Central memory CD8-positive, alpha-beta T cell (primary cell): ENCODE measurements around the gene SMIM22.

Source experiments
- ATAC-seq: fragments of 150-1000 bp; cut with Tn5 transposase; replicated peaks from 2 replicates; pipeline ENCODE4 v1.10.0; 2022; ENCODE audit warnings: mild to moderate bottlenecking, moderate FRiP score, moderate number of reproducible peaks; ENCODE audit not compliant: poor library complexity, severe bottlenecking; ENCODE audit errors: extremely low read depth
- DNase-seq, 2 donors: peaks; one replicate each; pipeline ENCODE4 v3.0.0; 2021; ENCODE audit warnings: low spot score in 2 of 2
- H3K27ac Mint-ChIP-seq: one replicate; pipeline ENCODE4 v1.8.0; 2022; ENCODE audit warnings: low read depth, mild to moderate bottlenecking, moderate library complexity, mixed read lengths
- H3K27me3 Mint-ChIP-seq: one replicate; pipeline ENCODE4 v1.8.0; 2022; ENCODE audit warnings: mixed read lengths
- H3K36me3 Mint-ChIP-seq: one replicate; pipeline ENCODE4 v1.8.0; 2022; ENCODE audit warnings: mild to moderate bottlenecking, moderate library complexity, mixed read lengths; ENCODE audit not compliant: insufficient read depth
- H3K4me1 Mint-ChIP-seq: one replicate; pipeline ENCODE4 v1.8.0; 2022; ENCODE audit warnings: mixed read lengths
- H3K4me3 Mint-ChIP-seq: one replicate; pipeline ENCODE4 v1.8.0; 2022; ENCODE audit warnings: mild to moderate bottlenecking, moderate library complexity, mixed read lengths
- H3K9me3 Mint-ChIP-seq: one replicate; pipeline ENCODE4 v1.8.0; 2022; ENCODE audit warnings: mixed read lengths

The SMIM22 gene

DNA sequence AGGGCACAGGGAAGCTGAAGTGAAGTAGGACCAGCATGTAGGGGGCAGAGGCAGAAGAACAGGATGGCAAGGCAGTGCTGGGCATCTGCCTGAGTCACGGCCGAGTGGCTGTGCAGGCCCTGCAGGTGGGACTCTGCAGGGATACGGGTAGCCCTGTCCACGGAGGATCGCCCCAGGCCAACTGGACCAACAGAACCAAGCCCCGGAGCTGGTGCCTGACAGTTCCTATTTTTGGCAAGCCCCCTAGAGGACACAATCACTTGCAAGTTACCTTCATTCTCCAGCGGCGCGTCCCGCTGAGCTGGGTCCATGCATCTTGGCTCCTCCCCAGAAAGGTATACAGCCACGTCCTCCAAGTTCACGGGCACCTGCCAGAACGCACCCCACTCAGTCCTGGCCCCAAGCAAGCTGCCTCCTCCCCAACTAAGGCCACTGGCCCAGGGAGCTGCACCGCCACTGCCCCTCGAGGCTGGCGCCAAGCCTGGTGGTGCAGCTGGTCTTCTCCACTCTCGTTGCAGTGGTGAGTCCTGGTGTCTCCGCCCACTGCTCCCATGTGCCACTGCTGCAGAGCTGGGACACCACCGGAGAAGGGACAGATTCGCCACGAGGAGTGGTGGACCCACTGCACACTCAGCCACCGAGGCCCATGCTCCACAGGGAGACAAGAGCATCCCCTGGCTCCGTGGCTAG is 34.8 kb upstream of the SMIM22 start:
- no peaks in the 10 kb centered on the region for H3K27me3 Mint-ChIP-seq
- no peak overlapping the region for H3K4me3 Mint-ChIP-seq
- peaks cover 5% of the 10 kb centered on the region for H3K4me1 Mint-ChIP-seq
- no peak overlapping the region for H3K27ac Mint-ChIP-seq
- H3K36me3 Mint-ChIP-seq = peaks cover 59% of the 10 kb centered on the region
- ATAC-seq (no peak), DNase-seq (no peak)
- H3K9me3 Mint-ChIP-seq = no peaks in the 10 kb centered on the region

DNA sequence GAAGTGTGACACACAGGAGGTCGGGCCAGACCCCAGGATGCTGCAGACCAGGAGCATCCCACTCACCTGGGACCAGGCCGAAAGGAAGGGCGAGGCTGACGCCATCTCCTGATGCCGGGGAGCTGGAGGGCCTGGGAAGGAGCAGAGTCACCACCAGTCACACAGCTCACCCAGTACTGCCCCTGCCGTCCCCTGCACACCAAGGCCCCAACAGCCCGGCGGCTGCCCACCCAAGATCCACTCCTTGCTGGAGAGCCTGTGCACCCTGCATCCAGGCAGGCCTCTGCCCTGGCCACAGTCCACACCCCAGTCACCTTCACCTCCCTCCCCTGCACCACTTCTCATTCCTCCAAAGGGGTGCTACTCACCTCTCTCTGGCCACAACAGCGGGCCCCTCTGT is 33.0 kb upstream of the SMIM22 start:
- H3K4me1 Mint-ChIP-seq = peaks cover 15% of the 10 kb centered on the region
- no peaks in the 10 kb centered on the region for H3K27me3 Mint-ChIP-seq
- no peaks in the 10 kb centered on the region for H3K9me3 Mint-ChIP-seq
- no peak for ATAC-seq
- H3K27ac Mint-ChIP-seq = no peak overlapping the region
- H3K4me3 Mint-ChIP-seq = no peak overlapping the region
- H3K36me3 Mint-ChIP-seq = peaks cover 55% of the 10 kb centered on the region
- DNase-seq = no peak

DNA sequence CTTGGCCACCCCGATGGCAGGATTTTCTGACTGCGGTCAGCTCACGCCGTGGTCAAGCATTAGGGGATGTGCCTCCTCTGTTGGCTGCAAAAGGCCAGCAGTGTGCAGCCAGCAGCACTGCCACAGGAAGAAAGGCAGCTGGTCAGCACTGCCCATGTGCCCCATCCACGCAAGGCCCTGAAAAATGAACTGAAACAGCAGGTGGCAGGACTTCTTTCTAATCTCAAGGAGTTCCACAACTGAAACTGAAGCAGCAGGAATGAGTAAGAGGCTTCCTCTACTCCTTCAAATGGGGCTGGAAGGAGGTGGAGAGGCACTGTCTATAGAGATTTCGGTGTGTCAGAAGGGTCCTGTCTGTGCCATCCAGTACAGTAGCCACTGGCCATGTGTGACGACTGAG is 31.4 kb upstream of the SMIM22 start:
- H3K4me1 Mint-ChIP-seq = peaks cover 30% of the 10 kb centered on the region
- no peak for ATAC-seq
- H3K9me3 Mint-ChIP-seq = no peaks in the 10 kb centered on the region
- H3K27me3 Mint-ChIP-seq = no peaks in the 10 kb centered on the region
- no peak overlapping the region for H3K4me3 Mint-ChIP-seq
- no peak overlapping the region for H3K27ac Mint-ChIP-seq
- DNase-seq = no peak
- peaks cover 41% of the 10 kb centered on the region for H3K36me3 Mint-ChIP-seq

DNA sequence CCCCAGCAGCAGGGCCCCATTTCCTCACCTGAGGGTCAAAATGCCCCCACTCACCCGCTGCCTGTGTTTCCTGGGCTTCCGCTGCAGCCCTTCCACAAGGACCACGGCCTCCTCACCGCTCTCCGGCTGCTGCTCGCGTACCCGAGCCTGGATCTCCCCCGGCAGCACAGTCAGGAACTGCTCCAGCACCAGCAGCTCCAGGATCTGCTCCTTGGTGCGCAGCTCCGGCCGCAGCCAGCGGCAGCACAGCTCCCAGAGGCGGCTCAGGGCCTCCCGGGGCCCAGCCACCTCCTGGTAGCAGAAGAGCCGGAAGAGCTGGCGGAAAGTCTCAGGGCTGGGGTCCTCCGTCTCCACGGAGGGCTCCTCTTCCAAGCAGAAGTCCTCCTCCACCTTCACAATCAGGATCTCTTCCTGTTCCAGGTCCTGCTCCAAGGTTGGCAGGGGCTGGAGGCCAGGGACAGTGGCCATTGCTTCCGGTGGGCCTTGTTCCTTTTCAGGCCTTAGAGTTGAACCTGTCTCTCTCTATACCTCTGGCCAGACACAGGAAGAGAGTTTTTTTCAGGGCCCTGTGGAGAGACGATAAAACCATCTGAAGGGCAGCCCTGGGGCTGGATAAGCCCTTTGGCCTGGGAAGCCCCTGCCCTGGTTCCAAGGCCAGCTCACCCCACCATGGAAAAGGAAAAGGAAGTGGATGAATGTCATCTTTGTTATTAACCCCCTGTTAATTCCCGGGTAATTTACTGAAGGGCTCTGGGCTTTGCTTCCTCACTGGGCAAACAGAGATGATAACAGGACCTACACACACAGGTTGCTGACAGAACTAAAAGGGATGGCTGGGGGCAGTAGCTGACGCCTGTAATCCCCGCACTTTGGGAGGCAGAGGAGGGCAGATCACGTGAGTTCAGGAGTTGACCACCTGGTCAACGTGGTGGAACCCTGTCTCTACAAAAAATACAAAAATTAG is 29.4 kb upstream of the SMIM22 start:
- Mint-ChIP-seq H3K27ac (peak overlapping the region; percentile 56), H3K4me1 (peaks cover 30% of the 10 kb centered on the region), H3K27me3 (no peaks in the 10 kb centered on the region), H3K9me3 (no peaks in the 10 kb centered on the region), H3K4me3 (peak overlapping the region; percentile 89), H3K36me3 (peaks cover 32% of the 10 kb centered on the region)
- DNase-seq = no peak
- no peak for ATAC-seq

DNA sequence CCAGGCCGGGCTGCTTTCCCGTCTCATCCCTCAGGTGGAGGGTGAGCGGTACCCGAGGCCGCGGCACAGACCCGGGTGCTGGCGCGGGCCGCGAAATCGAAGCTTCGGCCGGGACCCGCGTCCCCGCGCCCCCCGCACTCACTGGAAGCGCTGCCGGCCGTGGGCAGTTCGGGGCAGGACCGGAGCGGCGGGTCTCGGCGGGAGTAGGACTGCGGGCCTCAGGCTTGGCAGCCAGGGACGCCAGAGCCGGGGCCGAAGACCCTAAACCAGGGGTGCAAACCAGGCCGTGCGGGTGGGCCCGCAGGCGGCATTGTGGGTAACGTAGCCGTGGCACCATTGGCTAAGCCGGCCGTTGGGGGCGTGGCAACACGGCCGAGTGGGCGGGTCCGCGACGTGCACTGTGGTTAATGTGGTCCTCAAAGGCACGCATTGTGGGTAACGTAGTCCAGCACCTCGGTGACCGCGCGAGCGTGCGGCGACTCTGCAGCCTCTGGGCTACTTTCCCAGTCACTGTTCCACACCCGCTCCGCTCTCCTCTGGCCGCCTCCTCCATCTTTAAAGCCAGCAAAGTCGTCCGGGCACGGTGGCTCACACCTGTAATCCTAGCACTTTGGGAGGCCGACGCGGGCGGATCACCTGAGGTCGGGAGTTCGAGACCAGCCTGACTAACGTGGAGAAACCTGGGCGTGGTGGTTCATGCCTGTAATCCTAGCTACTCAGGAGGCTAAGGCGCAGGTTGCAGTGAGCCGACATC is 28.1 kb upstream of the SMIM22 start, which contains the start of gene ZNF500:
TSS of gene ZNF500 (minus strand) at position 288 of the 754 bp plus-strand sequence. CDS start 1,184 bp downstream, outside the sequence.
- peaks cover 23% of the 10 kb centered on the region for H3K36me3 Mint-ChIP-seq
- H3K4me1 Mint-ChIP-seq = peaks cover 30% of the 10 kb centered on the region
- H3K9me3 Mint-ChIP-seq = no peaks in the 10 kb centered on the region
- H3K4me3 Mint-ChIP-seq = peak within 1 kb of the TSS; percentile 89
- DNase-seq (peak; percentile 92 to 94), ATAC-seq (peak; percentile 92)
- no peaks in the 10 kb centered on the region for H3K27me3 Mint-ChIP-seq
- peak within 1 kb of the TSS; percentile 82 for H3K27ac Mint-ChIP-seq

DNA sequence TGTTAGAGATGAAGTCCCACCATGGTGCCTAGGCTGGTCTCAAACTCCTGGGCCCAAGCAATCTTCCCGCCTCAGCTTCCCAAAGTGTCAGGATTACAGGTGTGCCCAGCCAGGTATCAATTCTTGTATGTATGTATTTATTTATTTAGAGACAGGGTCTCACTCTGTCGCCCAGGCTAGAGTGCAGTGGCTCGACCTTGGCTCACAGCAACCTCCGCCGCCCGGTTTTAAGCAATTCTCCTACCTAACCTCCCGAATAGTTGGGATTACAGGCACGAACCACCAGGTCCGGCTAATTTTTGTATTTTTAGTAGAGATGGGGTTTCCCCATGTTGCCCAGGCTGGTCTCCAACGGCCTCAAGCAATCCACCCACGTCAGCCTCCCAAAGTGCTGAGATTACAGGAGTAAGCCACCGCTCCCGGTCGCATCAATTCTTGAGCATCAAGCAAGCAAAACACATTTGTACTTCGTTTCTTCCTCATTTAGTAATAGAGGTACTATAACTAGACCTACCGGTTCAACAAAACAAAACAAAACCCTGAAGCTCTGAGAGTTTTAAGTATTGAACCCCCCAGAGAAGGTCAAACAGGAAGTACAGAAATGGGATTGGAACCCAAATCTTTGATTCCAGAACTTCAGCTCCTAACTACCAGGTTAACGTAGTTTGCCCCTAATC is 27.2 kb upstream of the SMIM22 start:
- peak overlapping the region; percentile 89 for H3K4me3 Mint-ChIP-seq
- ATAC-seq (no peak), DNase-seq (no peak)
- H3K36me3 Mint-ChIP-seq = peaks cover 20% of the 10 kb centered on the region
- no peaks in the 10 kb centered on the region for H3K27me3 Mint-ChIP-seq
- peak overlapping the region; percentile 5 for H3K27ac Mint-ChIP-seq
- H3K4me1 Mint-ChIP-seq = peaks cover 26% of the 10 kb centered on the region
- H3K9me3 Mint-ChIP-seq = no peaks in the 10 kb centered on the region

DNA sequence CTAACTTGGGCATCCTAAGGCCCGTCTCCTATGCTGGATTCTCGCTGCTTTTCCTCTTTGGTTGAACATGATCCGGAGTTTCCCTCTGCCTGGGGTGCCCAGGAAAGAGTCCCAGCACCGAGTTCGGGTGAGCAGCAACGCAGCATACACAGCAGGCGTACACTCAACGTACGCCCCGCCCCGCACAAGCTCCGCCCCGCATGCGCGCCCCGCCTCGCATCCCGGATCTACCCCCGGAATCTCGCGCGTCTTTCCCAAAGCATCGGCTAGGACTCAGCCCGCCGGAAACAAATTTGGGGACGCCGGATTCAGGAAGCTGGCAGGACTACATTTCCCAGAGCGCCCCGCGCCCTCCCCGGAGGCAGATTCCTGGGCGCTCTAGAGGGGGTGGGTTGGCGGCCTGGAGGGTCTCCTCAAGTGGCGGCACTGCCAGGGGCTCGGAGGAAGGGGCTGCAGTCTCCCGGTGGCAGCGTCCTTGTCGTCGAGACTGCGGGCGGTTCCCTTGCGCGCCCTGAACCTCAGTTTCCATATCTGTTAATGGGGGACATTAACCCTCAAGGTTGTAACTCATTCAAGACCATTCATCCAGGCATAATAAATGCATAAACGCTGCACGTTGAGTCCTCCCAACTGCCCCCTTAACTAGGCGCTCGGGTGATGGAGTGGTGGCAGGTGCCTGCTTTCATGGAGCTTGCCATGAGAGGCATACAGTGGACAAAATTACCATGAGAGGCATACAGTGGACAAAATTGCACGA is 26.4 kb upstream of the SMIM22 start:
- Mint-ChIP-seq H3K4me3 (peak overlapping the region; percentile 89), H3K4me1 (peaks cover 25% of the 10 kb centered on the region), H3K9me3 (no peaks in the 10 kb centered on the region), H3K27me3 (no peaks in the 10 kb centered on the region), H3K27ac (peak overlapping the region; percentile 5), H3K36me3 (peaks cover 15% of the 10 kb centered on the region)
- peak; percentile 41 for ATAC-seq
- DNase-seq = peak; percentile 48 to 67

DNA sequence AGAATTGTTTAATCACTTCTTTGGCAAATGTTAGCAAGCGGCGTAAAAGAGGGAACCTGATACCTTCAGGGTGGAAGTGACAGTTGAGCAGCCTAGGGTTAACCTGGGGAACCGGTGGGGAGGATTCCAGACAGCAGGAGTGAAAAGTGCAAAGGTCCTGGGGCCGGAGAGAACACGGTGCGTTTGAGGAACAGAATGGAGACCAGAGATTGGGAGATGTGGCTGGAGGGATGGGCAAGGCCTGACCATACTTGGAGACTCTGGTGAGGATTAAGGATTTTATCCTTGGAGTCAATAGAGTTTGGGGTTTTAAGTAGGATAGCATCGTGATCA is 25.9 kb upstream of the SMIM22 start:
- Mint-ChIP-seq H3K4me3 (peak overlapping the region; percentile 89), H3K9me3 (no peaks in the 10 kb centered on the region), H3K27me3 (no peaks in the 10 kb centered on the region)

DNA sequence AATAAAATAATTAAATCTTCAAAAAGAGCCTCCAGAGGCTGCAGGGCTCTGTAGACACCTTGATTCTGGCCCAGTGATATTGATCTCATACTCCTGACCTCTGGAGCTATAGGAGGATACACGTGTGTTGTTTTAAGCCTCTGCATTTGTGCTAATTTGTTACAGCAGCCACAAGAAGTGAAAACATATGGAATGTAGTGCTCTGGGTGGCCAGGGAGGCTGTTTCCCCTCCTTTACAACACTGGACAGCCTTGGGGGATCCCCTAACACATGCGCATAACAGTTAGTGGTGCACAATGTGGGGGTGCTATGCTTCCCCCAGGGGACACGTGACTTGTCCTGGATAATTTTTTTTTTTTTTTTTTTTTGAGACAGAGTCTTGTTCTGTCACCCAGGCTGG is 23.5 kb upstream of the SMIM22 start:
- no peak overlapping the region for H3K4me3 Mint-ChIP-seq
- H3K4me1 Mint-ChIP-seq = peaks cover 17% of the 10 kb centered on the region
- peaks cover 3% of the 10 kb centered on the region for H3K36me3 Mint-ChIP-seq
- no peak for DNase-seq
- H3K9me3 Mint-ChIP-seq = no peaks in the 10 kb centered on the region
- H3K27ac Mint-ChIP-seq = no peak overlapping the region
- no peaks in the 10 kb centered on the region for H3K27me3 Mint-ChIP-seq
- no peak for ATAC-seq

More for the DNA sequence above, 25.9 kb upstream of the SMIM22 start:
- DNase-seq (no peak), ATAC-seq (no peak)
- Mint-ChIP-seq H3K36me3 (peaks cover 11% of the 10 kb centered on the region), H3K27ac (peak overlapping the region; percentile 5), H3K4me1 (peaks cover 25% of the 10 kb centered on the region)

DNA sequence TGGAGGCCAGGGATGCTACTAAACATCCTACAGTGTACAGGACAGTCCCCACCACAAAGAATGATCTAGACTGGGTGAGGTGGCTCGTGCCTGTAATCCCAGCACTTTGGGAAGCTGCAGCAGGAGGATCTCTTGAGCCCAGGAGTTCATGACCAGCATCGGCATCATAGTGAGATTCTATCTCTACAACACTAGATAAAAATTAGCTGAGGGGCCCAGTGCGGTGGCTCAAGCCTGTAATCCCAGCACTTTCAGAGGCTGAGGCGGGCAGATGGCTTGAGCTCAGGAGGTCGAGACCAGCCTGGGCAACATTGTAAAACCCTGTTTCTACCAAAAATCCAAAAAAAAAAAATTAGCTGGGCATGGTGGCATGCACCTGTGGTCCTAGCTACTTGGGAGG is 22.8 kb upstream of the SMIM22 start:
- Mint-ChIP-seq H3K27me3 (no peaks in the 10 kb centered on the region), H3K4me3 (no peak overlapping the region), H3K4me1 (peaks cover 14% of the 10 kb centered on the region), H3K9me3 (no peaks in the 10 kb centered on the region), H3K36me3 (no peaks in the 10 kb centered on the region), H3K27ac (no peak overlapping the region)
- ATAC-seq (no peak), DNase-seq (no peak)

DNA sequence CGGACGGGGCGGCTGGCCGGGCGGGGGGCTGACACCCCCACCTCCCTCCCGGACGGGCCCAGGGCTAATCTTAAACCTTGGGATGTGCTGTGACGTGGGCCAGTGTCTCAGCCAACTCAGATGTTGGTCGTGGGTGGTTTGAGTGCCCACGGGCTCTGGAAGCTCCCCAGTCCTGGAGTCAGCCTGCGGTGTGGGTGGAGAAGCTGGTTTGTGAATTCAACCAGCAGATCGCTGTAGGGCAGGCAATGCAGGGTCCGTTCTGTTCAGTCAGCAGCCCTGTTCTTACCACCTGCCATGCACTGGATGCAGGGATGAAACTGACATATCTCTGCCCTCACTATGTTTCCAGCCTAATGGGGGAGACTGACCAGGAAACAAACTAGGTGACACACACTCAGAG is 20.2 kb upstream of the SMIM22 start:
- Mint-ChIP-seq H3K27ac (no peak overlapping the region), H3K27me3 (no peaks in the 10 kb centered on the region), H3K9me3 (no peaks in the 10 kb centered on the region), H3K36me3 (no peaks in the 10 kb centered on the region), H3K4me1 (no peaks in the 10 kb centered on the region), H3K4me3 (no peak overlapping the region)
- ATAC-seq (no peak), DNase-seq (no peak)
